HG02763 (cell line): Measurements from ENCODE around the gene EXOC6B.

Experiments
- ATAC-seq: cut with Tn5 transposase; IDR thresholded peaks from one replicate; pipeline ENCODE4 v1.9.1; 2021; ENCODE audit warnings: mild to moderate bottlenecking, moderate library complexity; ENCODE audit not compliant: unreplicated experiment

Gene EXOC6B

GRCh38 chr2:72237549-72237948 lies 588.3 kb downstream of the EXOC6B start:
- ATAC-seq = no peak

GRCh38 chr2:72236445-72237067 lies 589.3 kb downstream of the EXOC6B start:
- no peak for ATAC-seq

GRCh38 chr2:72235497-72236415 lies 590.1 kb downstream of the EXOC6B start:
- ATAC-seq = no peak

GRCh38 chr2:72233211-72233610 lies 592.6 kb downstream of the EXOC6B start:
- ATAC-seq = no peak

DNA sequence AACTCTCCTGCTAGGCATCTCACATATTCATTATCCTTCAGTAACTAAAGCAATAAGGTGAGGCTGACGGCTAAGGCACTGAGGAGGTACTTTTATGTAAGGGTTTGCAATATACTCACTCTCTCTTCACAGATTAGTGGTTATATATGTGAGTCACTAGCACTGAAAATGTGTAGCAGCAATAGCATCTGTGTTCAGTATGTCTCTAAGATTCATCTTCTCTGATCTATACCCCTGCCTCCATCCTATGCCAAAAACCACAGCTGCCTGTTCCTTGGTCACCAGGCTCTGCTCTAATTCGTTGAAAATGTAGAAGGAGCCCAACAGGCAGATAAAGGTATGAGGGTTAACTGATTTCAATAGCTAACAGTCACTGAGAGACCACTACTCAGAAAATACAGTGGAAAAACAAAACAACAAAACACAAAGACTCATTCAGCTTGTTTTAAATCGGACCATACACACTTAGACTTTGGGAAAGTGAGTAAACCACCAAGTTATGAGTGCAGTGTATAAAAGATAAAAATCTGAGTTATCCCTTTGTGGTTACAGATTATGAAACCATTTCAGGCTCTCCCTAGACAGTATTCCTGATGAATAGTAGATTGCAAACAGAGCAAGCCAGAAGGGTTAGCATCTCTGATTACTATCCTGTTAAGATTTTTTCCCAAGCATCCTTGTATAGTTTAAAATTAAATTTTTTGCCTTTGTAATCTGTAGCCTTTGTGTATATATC lies 602.8 kb downstream of the EXOC6B start:
- ATAC-seq = no peak

- ATAC-seq = no peak
Observed at GRCh38 chr2:72220170-72220569, 605.7 kb downstream of the EXOC6B start.

DNA sequence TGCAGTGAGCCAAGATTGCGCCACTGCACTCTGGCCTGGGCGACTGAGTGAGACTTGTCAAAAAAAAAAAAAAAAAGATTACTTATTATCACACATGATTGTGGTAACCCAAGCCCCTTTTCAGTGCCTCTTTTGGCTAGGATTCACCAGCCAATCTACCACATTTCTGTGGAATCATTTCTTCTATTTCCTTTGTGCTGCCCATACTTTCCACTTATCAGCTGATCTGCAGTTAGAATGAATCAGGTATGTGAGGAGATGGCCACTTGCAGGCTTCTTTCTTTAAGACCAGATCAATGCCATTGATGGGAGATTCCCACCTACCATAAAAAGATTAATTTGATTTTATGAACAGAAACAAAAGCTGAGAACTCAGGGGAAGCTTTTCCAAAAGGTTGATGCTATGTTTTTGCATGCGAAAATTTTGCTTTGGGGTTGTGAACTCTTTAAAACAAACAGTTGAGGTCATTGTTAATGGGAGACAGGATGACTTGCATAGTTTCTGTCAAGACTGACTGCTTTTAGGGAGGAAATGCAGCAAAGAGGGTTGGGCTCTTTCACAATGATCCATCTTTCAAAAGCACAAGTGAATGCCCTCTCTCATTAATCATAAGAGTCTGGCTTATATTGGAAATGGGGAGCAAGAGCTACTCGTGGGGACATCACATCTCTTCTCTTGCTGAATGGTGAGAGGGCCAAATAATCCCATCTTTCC lies 611.2 kb downstream of the EXOC6B start:
- ATAC-seq = no peak

DNA sequence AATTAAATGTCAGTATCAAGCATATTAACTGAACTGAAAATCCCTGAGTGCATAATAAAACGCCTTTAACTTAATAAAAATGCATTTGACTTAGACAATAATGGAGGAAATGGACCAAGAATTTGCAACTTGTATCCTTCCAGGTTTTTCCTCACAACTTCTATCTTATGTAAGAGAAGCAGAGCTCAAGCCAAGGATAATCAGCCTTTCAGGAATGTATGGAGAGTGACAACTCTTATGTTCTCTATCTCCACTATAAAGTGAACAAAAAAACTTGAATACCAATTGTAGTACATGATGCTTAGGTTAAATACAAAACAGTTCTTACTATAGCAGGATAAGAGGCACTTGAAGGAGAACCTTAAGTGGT lies 613.4 kb downstream of the EXOC6B start:
- no peak for ATAC-seq

- no peak for ATAC-seq
Observed at GRCh38 chr2:72211777-72212485, 613.9 kb downstream of the EXOC6B start.

- ATAC-seq = no peak
Observed at GRCh38 chr2:72211350-72211749, 614.5 kb downstream of the EXOC6B start.

DNA sequence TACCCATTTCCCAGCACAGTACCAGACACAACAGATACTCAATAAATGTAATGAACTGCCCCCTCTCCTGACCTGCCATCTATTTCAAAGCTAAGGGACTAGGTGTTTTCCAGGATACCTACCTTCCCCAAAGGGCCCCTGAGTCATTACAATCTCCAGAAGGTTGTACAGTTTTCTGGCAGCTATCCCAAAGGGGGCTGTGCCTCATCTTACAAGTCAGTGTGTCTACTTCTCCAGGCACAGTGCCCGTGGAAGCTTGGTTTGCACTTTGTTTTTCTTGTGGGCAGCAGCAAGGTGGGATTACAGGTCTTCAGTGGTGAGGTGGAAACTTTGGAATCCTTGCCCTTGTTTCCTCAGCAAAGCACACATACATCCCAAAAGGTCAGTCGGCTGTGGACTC lies 615.4 kb downstream of the EXOC6B start:
- no peak for ATAC-seq

GRCh38 chr2:72208225-72208624 lies 617.6 kb downstream of the EXOC6B start:
- ATAC-seq = no peak

DNA sequence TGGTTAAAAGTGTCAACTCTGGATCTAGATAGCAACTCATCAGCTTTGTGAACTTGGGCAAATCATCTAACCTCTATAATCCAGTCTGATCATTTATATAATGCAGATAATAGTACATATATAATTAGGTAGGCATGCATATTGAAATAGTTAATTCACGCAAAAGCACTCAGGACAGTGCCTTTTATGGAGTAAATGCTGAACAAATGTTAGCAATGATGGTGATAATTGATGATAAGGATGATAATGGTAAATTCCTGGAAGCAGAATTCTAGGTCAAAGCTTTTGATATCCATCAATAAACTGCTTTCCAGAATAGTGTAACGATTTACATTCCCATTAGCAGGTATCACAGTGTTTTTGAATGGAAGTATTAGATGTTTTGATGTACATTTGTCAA lies 618.5 kb downstream of the EXOC6B start:
- no peak for ATAC-seq

DNA sequence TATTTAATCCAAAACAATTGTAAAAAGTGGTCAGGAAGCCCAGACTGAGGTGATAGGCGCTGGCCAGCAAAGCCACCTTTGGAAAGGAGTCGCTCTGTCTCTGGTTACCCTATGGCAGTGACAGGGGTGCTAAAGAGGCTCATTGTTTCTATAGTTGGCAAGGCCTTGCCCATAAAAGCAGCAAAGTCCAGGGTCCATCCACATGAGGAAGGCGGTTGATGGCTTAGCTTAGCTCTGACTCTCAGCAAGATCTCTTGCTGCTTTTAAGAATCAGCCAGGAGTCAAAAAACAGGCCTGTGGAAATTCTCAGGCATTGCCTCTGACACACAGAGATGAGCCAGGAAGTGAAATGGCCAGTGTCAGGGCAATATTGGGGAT lies 620.3 kb downstream of the EXOC6B start:
- no peak for ATAC-seq

GRCh38 chr2:72204786-72205503 lies 620.9 kb downstream of the EXOC6B start:
- ATAC-seq = no peak

DNA sequence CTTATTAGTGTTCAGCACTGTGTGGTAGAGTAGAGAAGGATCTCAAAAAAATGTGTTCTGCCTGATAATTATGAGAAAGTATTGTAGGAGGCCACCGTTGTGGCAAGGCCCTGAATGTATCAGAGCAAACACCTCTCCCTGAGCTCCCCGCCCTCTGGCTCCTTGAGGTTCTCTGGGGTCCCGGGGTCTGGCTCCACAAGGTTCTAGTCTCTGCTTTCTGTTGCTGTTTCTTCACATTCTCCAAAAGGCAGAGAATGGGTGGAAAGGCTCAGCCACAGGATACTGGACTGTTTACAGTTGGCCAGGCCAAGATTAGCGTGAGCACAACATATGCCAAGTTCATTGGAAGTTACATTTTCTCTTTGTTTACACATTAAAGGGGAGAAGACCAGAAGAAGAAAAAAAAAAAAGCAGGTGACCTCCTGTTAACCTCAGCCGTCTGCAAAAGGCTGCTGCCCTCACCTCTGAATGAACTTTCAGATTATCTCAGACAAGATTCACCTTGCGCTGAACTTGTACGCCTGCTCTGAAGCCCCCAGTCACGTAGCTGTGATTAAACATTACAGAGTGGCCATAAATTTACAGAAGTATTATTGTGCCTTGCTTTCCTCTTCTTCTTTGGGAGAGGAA lies 621.6 kb downstream of the EXOC6B start:
- no peak for ATAC-seq

- ATAC-seq = no peak
Observed at GRCh38 chr2:72198532-72199241, 627.1 kb downstream of the EXOC6B start.

DNA sequence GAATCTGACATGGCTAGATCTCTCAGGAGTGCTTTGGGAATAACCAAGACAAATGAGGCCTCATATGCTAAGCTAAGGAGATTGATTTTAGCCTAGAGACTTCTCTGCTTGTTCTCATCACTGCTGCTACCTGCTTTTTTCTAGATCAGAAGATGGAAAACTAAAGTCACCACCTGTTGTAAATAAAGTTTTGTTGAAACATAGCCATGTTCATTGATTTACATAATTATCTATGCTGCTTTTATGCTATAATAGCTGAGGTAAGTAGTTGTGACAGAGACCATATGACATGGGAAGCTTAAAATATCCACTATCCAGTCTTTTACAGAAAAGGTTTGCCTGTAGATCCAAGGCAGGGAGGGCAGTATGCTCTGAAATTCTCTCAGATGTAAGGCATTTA lies 632.1 kb downstream of the EXOC6B start:
- ATAC-seq = no peak

GRCh38 chr2:72191441-72191840 lies 634.4 kb downstream of the EXOC6B start:
- no peak for ATAC-seq
